GM21447 (cell line): ENCODE data around the gene UGGT1.

Source experiments
- ATAC-seq: cut with Tn5 transposase; IDR thresholded peaks from one replicate; pipeline ENCODE4 v1.9.1; 2021; ENCODE audit not compliant: unreplicated experiment

The UGGT1 gene

GRCh38 chr2:128090945-128091725 lies at the start of gene UGGT1:
UGGT1 (plus strand) TSS chr2:128091200; CDS start chr2:128091358, 158 bp downstream.
- peak; percentile 95 for ATAC-seq

GRCh38 chr2:128041561-128041960 lies 49.4 kb upstream of the UGGT1 start:
- ATAC-seq: no peak

- no peak for ATAC-seq
These were observed 48.0 kb upstream of the UGGT1 start for GRCh38 chr2:128043041-128043440.

- ATAC-seq: no peak
These were observed 37.7 kb upstream of the UGGT1 start for GRCh38 chr2:128053331-128053730.

GRCh38 chr2:128054104-128054885 lies 36.7 kb upstream of the UGGT1 start:
- ATAC-seq: no peak

GRCh38 chr2:128057334-128057733 lies 33.7 kb upstream of the UGGT1 start:
- ATAC-seq: no peak

- ATAC-seq: no peak
These were observed 32.9 kb upstream of the UGGT1 start for GRCh38 chr2:128058114-128058513.

- ATAC-seq: no peak
These were observed 28.4 kb upstream of the UGGT1 start for GRCh38 chr2:128062571-128062970.

- no peak for ATAC-seq
These were observed 26.6 kb upstream of the UGGT1 start for GRCh38 chr2:128064353-128064752.

- ATAC-seq: no peak
These were observed 21.2 kb upstream of the UGGT1 start for GRCh38 chr2:128069769-128070168.

GRCh38 chr2:128073278-128073677 lies 17.7 kb upstream of the UGGT1 start:
- ATAC-seq: no peak

- ATAC-seq: no peak
These were observed 14.4 kb upstream of the UGGT1 start for GRCh38 chr2:128076461-128077106.

- no peak for ATAC-seq
These were observed 6.2 kb upstream of the UGGT1 start for GRCh38 chr2:128084757-128085156.

GRCh38 chr2:128086244-128086643 lies 4.8 kb upstream of the UGGT1 start:
- no peak for ATAC-seq

GRCh38 chr2:128090575-128090944 lies 440 bp upstream of the UGGT1 start:
- peak; percentile 1 for ATAC-seq

- no peak for ATAC-seq
These were observed 703 bp downstream of the UGGT1 start for GRCh38 chr2:128091726-128092080.

- ATAC-seq: no peak
These were observed 1.7 kb downstream of the UGGT1 start for GRCh38 chr2:128092656-128093055.

- no peak for ATAC-seq
These were observed 2.8 kb downstream of the UGGT1 start for GRCh38 chr2:128093762-128094161.

- no peak for ATAC-seq
These were observed 4.2 kb downstream of the UGGT1 start for GRCh38 chr2:128095201-128095600.

- ATAC-seq: no peak
These were observed 12.4 kb downstream of the UGGT1 start for GRCh38 chr2:128103407-128103806.

- ATAC-seq: no peak
These were observed 14.1 kb downstream of the UGGT1 start for GRCh38 chr2:128105072-128105471.

- ATAC-seq: no peak
These were observed 17.2 kb downstream of the UGGT1 start for GRCh38 chr2:128108166-128108565.
